Right hindlimb (tissue), 1 donor: ENCODE data around the gene SEMA5B.

ENCODE experiments used
- DNase-seq: peaks from one replicate; pipeline ENCODE4 v3.0.0-alpha.2; 2018

The SEMA5B gene

GRCh38 chr3:123021996-123022510, 5.5 kb downstream of the SEMA5B start:
- DNase-seq = no peak

DNA sequence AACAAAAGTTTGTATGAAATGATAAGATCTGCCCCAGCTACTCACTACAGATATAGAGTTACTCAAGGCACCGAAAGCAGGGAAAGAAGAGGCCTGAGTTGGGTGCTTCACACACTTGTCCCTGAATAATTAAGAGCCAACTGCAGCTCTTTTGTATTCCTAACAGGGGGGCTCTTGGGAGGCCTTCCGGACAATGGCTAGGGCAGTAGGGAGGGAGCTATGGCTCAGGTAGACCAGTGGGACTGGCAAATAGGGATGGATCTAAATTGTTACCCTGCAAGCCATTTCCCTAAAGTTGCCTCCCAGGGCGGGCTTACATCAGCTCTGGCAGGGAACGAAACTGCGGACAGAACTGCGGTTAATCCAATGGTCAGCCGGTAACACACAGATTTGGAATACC, 6.2 kb downstream of the SEMA5B start:
- no peak for DNase-seq

DNA sequence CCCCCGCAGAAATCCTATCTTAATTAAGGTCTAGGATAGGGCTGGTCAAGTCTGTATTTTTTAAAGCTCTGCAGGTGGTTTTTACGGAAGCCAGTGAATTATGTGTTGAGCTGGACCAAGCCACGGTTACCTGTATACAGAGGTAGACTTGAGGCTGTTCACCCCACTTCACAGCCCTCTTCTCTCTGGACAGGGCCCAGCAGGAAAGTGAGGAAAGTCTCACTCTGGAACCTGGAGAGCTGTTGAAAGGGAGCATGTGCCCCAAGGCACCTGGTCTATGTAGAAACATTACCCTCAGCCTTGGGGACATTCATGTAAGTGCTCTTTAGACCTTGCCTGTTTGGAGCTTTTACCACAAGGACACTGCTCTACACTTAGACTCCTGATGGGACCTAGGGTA, 6.9 kb downstream of the SEMA5B start:
- no peak for DNase-seq

GRCh38 chr3:123019591-123019990, 8.0 kb downstream of the SEMA5B start:
- DNase-seq = no peak

DNA sequence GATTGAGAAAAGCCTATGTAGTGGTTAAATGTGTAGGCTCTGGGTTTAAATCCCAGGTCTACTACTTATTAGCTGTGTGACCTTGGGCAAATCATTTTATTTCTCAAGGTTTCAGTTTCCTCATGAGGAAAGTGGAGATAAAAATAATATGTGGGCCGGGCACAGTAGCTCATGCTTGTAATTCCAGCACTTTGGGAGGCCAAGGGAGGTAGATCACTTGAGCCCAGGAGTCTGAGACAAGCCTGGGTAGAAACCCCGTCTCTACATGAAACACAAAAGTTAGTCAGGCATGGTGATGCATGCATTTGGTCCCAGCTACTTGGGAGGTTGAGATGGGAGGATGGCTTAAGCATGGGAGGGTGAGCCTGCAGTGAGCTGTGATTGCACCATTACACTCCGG, 8.4 kb downstream of the SEMA5B start:
- no peak for DNase-seq

GRCh38 chr3:123018683-123019082, 8.9 kb downstream of the SEMA5B start:
- no peak for DNase-seq

DNA sequence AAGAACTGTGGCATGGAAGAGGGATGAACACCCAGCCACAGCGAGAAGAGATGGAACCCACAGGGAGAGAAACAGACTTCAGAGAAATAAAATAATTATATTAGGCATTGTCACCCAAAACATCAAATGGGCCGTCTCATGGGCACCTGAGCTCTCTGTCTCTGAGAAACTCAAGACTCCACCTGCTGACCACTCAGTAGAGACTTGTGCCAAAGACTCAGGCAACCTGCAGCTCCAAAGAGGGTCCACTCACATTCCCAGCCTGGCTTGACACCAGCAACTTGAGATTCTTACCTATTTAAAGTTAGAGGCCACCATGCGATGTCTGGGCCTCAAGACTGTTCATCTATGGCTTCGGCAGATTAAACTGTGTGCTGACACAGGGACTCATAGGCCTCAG, 12.0 kb downstream of the SEMA5B start:
- no peak for DNase-seq

DNA sequence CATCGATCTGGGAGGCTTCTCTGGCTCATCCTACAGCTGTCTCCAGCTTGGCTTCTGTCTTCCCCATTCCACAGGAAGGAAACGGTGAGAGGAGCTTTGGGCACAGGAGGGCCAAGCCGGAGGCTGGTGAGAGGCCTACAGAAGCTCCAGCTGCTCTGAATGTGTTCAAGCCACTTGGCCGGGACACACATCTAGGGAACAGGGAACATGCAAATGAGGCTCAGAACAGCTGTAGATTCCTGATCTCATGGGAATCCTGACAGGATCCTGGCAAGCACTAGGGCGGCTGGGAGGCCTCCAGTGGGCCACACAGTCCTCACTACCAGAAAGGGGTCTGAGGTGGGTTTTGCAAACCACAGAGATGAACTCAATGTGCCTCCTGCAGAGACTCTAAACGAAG, 13.7 kb downstream of the SEMA5B start:
- DNase-seq = peak; percentile 57

DNA sequence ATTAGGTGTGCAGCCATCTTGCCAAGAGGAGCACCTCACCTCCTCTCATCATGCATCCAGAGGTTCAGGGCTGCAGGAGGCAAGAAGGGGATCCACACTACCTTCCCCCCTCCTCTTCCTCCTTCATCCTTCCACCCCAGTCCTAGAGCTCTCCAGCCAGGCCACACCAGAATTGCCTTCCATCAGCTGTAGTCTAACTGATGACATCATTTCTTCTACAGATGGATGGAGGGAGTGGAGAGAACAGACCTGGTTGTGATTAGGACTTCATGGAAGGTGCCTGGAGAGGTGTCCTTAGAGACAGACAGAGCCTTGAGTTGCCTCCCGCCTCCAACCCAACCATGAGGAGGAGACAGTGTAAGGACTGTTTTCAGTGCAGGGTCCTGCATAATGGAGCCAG, 14.9 kb downstream of the SEMA5B start:
- DNase-seq = no peak

- DNase-seq = no peak
These were observed 16.1 kb downstream of the SEMA5B start for GRCh38 chr3:123011447-123011846.

DNA sequence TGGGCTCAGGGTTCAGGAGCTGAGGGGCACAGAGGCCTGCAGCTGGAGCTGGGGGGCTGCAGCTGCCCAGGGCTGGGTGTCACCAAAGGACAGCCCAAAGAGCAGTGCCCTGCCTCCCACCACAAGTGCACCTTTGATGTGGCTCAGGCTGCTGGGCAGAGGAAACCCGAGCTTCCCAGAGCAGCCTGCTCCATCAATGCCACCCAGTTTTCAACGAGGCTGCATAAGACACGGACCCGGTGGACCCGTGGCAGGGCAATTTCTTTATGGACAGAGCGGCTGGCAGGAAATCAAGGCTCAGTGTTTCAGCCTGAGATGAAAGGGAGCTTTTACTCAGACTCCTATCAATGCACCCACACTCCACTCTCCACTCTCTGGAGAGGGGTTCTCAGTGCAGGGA, 18.7 kb downstream of the SEMA5B start:
- DNase-seq = no peak

DNA sequence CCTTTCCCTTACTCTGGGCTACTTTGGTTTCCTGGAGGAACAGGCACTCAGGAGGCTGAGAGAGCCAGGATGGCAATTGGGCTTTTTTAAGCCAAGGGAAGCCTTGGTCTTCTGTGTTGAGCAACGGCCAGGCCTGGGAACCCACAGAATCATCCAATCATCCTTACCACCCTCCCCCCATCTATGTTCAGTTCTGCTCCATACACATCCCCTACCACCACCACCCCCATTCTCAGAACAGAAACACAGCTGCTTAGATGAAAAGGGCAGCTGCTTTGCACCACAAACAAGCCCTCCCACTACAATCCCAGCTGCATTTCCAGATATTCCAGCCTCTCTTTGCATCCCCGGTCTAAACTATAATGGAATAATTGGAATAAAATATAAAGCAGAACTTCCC, 21.0 kb downstream of the SEMA5B start:
- DNase-seq = no peak

GRCh38 chr3:123005291-123005690, 22.3 kb downstream of the SEMA5B start:
- no peak for DNase-seq

GRCh38 chr3:123004201-123004918, 23.2 kb downstream of the SEMA5B start:
- no peak for DNase-seq

- no peak for DNase-seq
These were observed 24.6 kb downstream of the SEMA5B start for GRCh38 chr3:123002749-123003497.

DNA sequence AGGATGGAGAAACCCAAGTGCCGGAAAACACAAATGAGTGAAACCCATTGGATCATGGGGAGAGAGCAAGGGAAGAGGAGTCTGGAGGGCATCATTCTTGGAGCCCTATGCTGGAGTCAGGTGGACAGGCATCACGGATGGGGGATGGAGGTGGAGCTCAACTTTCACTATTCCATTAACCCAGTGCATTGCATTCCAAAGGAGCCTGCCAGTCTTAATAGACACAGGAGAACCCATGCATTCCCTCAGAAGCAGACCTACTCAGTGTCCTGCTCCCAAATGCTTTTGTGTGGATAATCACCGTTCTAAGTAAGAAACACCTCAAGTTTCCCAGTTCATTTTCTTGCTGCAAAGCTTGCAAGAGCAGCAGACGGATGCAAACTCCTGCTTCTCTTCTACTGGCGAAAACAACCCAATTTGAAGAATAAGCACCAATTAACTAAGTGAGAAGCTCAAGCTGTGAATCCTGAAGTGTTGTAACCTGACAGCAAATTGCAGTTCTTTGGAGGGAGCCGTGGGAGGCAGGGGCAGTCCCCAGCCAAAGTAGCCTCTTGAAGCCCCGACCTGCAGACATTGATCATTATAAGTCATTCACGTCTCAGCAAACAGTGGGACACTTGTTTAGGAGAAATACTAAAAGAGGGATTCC, 25.3 kb downstream of the SEMA5B start:
- DNase-seq = no peak

- no peak for DNase-seq
These were observed 28.7 kb downstream of the SEMA5B start for GRCh38 chr3:122998856-122999255.

DNA sequence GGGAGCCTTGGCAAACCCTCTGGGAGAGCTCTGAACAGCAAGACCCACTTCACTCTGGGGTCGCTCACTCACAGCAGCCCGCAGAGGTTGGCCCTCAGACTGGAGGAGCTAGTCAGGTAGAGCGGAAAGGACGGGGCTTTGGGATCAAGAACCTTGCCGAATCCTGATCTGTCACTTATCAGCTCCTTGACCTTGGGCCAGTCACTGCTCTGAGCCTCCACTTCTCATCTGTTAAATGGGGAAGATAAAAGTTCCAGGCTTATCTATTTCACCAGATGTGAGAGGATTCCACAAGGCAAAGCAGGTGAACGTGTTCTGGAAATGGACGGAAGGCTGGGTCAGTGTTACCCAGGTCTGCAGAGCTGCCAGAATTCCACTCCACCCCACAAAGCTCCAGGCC, 29.4 kb downstream of the SEMA5B start:
- DNase-seq = no peak

DNA sequence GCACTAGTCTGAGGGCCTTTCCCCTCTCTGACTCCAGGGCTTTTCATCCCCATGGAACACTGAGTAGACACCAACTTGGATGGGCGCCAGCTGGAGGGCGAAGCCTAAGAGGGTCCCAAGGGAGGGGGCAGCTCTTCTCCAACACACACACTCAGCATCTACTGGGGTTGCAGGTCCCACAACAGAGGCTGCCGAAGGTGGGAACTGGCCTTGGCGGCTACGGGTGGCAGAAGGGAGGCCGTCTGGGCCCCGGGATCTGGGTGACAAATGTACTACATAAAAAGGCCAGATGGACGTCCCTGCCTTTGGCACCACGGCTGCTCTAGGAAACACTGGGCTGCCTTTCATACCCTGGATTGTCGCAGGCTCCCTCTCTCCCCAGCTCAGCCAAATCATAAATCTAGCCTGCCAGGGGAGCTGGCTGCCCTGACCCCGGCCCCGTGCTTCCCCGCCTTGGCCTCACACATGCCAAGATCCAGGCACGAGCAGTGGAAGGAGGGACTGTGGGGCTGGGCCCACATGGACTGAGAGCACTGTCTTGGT, 31.5 kb downstream of the SEMA5B start:
- DNase-seq = peak; percentile 61

DNA sequence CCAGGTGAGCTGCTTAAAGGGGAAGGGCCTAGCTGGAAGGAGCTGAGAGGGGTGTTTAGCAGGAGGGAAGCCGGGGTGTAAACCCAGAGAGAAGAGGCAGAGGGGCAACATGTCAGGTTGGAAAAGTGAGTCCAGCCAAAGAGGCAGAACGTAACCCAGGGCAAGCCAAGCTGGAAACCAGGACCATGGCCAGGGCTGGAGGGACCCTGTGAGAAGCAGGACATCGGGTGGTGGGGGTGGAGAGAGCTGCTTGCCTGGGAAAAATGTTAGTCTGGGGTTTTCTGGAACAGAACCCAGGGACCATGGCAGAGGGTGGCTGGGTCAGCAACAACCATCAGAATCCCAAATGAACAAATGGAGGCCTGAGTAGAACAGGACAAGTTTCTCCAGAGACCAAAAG, 32.6 kb downstream of the SEMA5B start:
- no peak for DNase-seq

DNA sequence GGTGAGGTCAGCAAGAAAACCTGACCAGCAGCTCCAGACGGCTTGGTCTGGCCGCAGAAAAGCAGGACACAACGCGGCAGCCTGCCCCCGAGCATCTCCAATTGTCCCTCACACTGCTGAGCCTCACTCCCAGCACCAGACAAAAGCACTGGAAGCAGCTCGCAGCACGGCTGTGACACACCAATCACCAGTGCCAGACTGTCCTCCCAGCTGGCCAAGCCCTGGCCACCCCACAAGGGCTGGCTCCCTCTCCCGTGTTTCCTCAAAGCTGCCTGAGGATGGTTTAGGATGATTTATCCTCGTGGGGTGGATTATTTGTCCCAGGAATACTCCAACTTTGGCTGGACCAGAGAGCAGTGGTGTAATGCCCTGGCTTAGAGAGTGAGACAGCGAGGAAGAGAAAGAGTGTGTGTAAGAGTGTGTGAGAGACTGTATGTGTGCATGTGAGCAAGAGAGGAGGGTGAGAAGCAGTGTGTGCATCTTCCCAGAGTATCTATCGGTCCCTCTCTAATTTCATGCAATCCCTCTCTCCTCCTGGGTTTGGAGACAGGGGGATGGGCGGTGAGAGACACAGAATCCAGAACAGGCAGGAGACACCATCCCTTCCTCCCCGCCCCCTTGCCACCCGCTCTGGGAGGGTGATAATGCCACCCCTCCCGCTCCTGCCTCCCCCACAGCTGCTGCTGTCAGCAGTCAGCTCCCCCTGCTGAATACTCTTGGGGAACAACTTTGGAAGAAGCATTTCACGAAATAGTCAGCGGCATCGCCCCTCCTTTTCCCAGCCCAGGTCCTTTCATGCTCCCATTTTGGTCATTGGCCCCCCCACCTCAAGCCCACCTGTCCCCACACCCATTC, 34.2 kb downstream of the SEMA5B start:
- DNase-seq = peak; percentile 65

DNA sequence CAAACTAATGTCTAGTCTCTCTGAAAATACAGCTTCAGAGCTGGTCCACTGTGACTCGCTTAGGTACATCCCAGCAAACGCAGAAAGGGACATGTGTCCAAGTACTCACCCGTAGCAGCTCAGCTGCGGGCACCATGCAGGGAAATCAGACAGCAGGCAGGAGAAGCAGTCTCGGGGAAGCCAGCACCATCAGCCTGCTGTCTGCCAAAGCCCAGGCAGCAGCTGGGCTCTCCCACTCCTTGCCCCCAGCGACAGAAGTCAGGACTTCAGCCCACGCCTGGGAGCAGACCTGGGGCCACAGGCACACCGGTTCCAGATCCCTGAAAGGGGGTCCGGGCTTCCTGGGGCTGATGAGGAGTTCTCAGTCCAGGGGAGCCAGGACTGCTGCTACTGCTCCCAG, 34.9 kb downstream of the SEMA5B start:
- peak; percentile 45 for DNase-seq

DNA sequence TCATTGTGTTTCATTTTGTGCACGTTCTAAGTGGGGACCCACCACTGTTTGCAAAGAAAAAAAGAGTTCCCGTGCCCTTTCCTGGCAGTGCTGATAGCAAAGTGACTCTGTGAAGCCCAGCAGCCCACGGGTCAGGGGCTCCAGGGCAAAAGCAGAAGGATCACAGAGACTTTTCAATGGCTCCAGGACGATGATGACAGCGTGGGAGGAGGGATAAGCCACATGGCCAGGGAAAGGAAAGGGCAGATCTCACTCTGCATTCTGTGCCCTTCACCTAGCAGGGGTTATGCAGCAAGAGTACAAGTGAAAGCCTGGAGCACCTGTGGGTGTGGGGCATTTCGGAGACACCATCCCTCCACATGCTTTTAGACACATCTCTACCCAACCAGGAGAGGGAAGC, 35.4 kb downstream of the SEMA5B start:
- no peak for DNase-seq
